Measurements from ENCODE around the gene TERC. TPM values are rescaled to one million over a fixed set of nuclear protein-coding genes. Genes with fewer than 3 reads are reported as not detected.

TERC gene
- total RNA-seq, 1 experiment from 2014 or later: 47.0 TPM

DNA sequence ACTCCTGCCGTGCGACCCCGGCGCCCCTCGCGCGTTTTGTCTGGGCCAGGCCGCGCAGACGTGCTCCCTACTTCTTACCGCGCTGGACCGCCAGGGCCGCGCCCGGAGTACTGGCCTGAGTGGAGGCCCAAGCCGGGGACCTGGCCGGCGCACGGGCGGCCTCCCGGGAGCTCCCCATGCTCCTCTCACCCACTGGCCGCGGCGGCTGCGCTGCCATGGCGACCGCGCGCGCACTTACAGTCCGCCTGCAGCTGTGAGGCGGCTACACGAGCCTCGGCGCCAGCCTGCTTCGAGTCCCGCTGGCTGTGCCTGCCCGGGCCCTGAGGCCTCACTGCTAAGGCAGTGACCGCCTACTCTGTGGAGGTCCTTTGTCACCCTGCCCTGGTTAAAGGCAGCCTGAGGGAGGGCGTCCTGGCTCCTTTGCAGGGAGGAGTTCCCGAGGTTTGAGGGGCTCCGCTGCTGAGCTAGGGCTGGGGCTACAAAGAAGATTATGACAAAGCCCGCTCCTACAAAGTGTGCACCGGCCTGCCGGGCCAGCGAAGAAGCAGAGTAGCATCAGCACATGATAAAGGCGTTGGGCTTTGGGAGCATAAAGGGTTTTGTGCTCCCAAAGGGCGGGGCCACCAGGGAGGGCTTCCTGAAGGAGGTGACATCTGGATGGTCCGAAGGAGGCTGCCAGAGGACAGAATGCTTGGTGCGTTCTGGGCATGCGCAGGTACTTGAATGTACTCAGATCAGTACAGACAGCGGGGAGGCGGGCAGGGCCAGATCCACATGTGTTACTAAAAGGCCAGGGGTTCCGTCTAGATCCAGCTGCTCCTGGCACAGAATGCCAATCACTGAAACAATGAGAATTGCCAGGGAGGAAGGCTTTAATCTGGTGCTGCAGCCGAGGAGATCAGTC lies 47.7 kb upstream of the TERC start, which contains the start of the genes LRRC34 and LRRIQ4:
LRRC34 (minus strand) TSS at position 573 of the 904 bp plus-strand sequence; CDS start at position 217, 356 bp downstream.
LRRIQ4 (plus strand) TSS at position 539 of the 904 bp plus-strand sequence. CDS start 9,052 bp downstream, outside the sequence.
- Histone ChIP-seq H3K79me2 (ENCODE audit: insufficient read depth, low read length) (no peaks in the 10 kb centered on the region), H3K4me2 (ENCODE audit: low read length) (no peak within 1 kb of the TSS), H3K27me3 (ENCODE audit: insufficient read depth, low read length) (no peaks in the 10 kb centered on the region), H3K4me1 (ENCODE audit: control insufficient read depth in 1 of 2, insufficient read depth in 2 of 2, low read length in 2 of 2) (no peaks in the 10 kb centered on the region), H3K4me3 (replicated peaks in 1 of 2; ENCODE audit: low read depth in 1 of 2, low read length in 2 of 2) (no peak within 1 kb of the TSS), H3K36me3 (ENCODE audit: control insufficient read depth in 1 of 2, insufficient read depth in 2 of 2, low read length in 2 of 2) (no peaks in the 10 kb centered on the region), H3K9ac (ENCODE audit: low read length) (no peak within 1 kb of the TSS), H4K20me1 (ENCODE audit: insufficient read depth) (no peaks in the 10 kb centered on the region), H3K9me2 (ENCODE audit: insufficient read depth) (no peaks in the 10 kb centered on the region), H2AFZ (ENCODE audit: low read depth, low read length, poor library complexity, severe bottlenecking) (no peak within 1 kb of the TSS), H3K9me3 (ENCODE audit: control insufficient read depth in 1 of 2, insufficient read depth in 1 of 2, low read depth in 1 of 2, low read length in 2 of 2) (no peaks in the 10 kb centered on the region), H3K27ac (ENCODE audit: low read depth, low read length) (no peak within 1 kb of the TSS)
- ATAC-seq (no peak), DNase-seq (ENCODE audit: low read depth, low spot score) (no peak)
- ChIA-PET RAD21 (ENCODE audit: low non-redundant PET in 1 of 2, low total read pairs in 2 of 2, uncharacterized antibody in 2 of 2, unreplicated experiment in 2 of 2) (no interaction called here), CTCF (no interaction called here), POLR2A (no interaction called here)
- no peak for TF ChIP-seq CBX3 (IDR thresholded peaks at IDR 0.05; ENCODE audit: low read depth)
- TF ChIP-seq, protein P1, sequence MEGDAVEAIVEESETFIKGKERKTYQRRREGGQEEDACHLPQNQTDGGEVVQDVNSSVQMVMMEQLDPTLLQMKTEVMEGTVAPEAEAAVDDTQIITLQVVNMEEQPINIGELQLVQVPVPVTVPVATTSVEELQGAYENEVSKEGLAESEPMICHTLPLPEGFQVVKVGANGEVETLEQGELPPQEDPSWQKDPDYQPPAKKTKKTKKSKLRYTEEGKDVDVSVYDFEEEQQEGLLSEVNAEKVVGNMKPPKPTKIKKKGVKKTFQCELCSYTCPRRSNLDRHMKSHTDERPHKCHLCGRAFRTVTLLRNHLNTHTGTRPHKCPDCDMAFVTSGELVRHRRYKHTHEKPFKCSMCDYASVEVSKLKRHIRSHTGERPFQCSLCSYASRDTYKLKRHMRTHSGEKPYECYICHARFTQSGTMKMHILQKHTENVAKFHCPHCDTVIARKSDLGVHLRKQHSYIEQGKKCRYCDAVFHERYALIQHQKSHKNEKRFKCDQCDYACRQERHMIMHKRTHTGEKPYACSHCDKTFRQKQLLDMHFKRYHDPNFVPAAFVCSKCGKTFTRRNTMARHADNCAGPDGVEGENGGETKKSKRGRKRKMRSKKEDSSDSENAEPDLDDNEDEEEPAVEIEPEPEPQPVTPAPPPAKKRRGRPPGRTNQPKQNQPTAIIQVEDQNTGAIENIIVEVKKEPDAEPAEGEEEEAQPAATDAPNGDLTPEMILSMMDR (IDR thresholded peaks at IDR 0.05 in 2 of 3, conservative IDR thresholded peaks at IDR 0.05 in 1 of 3; ENCODE audit: borderline replicate concordance in 1 of 3, insufficient read depth in 1 of 3, low read depth in 2 of 3, low read length in 2 of 3): no peak
- TF ChIP-seq, protein P2, sequence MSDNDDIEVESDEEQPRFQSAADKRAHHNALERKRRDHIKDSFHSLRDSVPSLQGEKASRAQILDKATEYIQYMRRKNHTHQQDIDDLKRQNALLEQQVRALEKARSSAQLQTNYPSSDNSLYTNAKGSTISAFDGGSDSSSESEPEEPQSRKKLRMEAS (IDR thresholded peaks at IDR 0.05): no peak
- no peak for TF ChIP-seq YY1 (IDR thresholded peaks at IDR 0.05; ENCODE audit: extremely low read depth, insufficient replicate concordance, low read depth, low read length)
- no peak for TF ChIP-seq POLR2A (IDR thresholded peaks at IDR 0.05; ENCODE audit: borderline replicate concordance, extremely low read depth, insufficient read depth, insufficient read length)
- no peak for TF ChIP-seq ELF1 (IDR thresholded peaks at IDR 0.05; ENCODE audit: borderline replicate concordance, low read depth)
- TF ChIP-seq POLR2AphosphoS5 (IDR thresholded peaks at IDR 0.05; ENCODE audit: low read depth, low read length): no peak
- TF ChIP-seq EGR1 (IDR thresholded peaks at IDR 0.05; ENCODE audit: low read depth): no peak
- no peak for TF ChIP-seq ZNF274 (IDR thresholded peaks at IDR 0.05; ENCODE audit: low read depth, low read length)
- no peak for TF ChIP-seq JUND (IDR thresholded peaks at IDR 0.05)
- no peak for TF ChIP-seq FOSL1 (IDR thresholded peaks at IDR 0.05; ENCODE audit: low read depth)
- no peak for TF ChIP-seq TCF7L2 (IDR thresholded peaks at IDR 0.05; ENCODE audit: borderline replicate concordance, extremely low read depth, insufficient read depth, insufficient read length)
- no peak for TF ChIP-seq RAD21 (IDR thresholded peaks at IDR 0.05; ENCODE audit: low read depth)
- TF ChIP-seq CEBPB (IDR thresholded peaks at IDR 0.05; ENCODE audit: low read depth): no peak
- TF ChIP-seq SIN3A (IDR thresholded peaks at IDR 0.05; ENCODE audit: low read depth): no peak
- TF ChIP-seq, protein P3, sequence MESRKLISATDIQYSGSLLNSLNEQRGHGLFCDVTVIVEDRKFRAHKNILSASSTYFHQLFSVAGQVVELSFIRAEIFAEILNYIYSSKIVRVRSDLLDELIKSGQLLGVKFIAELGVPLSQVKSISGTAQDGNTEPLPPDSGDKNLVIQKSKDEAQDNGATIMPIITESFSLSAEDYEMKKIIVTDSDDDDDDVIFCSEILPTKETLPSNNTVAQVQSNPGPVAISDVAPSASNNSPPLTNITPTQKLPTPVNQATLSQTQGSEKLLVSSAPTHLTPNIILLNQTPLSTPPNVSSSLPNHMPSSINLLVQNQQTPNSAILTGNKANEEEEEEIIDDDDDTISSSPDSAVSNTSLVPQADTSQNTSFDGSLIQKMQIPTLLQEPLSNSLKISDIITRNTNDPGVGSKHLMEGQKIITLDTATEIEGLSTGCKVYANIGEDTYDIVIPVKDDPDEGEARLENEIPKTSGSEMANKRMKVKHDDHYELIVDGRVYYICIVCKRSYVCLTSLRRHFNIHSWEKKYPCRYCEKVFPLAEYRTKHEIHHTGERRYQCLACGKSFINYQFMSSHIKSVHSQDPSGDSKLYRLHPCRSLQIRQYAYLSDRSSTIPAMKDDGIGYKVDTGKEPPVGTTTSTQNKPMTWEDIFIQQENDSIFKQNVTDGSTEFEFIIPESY (IDR thresholded peaks at IDR 0.05; ENCODE audit: extremely low read depth, insufficient replicate concordance, low read length): no peak
- TF ChIP-seq SRF (IDR thresholded peaks at IDR 0.05; ENCODE audit: low read depth): no peak
- TF ChIP-seq EZH2 (IDR thresholded peaks at IDR 0.05): no peak
- TF ChIP-seq, protein P4, sequence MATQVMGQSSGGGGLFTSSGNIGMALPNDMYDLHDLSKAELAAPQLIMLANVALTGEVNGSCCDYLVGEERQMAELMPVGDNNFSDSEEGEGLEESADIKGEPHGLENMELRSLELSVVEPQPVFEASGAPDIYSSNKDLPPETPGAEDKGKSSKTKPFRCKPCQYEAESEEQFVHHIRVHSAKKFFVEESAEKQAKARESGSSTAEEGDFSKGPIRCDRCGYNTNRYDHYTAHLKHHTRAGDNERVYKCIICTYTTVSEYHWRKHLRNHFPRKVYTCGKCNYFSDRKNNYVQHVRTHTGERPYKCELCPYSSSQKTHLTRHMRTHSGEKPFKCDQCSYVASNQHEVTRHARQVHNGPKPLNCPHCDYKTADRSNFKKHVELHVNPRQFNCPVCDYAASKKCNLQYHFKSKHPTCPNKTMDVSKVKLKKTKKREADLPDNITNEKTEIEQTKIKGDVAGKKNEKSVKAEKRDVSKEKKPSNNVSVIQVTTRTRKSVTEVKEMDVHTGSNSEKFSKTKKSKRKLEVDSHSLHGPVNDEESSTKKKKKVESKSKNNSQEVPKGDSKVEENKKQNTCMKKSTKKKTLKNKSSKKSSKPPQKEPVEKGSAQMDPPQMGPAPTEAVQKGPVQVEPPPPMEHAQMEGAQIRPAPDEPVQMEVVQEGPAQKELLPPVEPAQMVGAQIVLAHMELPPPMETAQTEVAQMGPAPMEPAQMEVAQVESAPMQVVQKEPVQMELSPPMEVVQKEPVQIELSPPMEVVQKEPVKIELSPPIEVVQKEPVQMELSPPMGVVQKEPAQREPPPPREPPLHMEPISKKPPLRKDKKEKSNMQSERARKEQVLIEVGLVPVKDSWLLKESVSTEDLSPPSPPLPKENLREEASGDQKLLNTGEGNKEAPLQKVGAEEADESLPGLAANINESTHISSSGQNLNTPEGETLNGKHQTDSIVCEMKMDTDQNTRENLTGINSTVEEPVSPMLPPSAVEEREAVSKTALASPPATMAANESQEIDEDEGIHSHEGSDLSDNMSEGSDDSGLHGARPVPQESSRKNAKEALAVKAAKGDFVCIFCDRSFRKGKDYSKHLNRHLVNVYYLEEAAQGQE (IDR thresholded peaks at IDR 0.05; ENCODE audit: low read depth): no peak
- BruUV-seq (replicated peaks): no TSS peak
- intact Hi-C loops (cut with micrococcal nuclease): no loop called here
